HepG2 (cell line): ENCODE results near the gene COPS6. TPM values are rescaled to one million over a fixed set of nuclear protein-coding genes. Genes with fewer than 3 reads are reported as not detected.

Source experiments
- CHD2 ChIP-seq: IDR thresholded peaks from 2 replicates; pipeline ENCODE4 v1.6.1; 2011; ENCODE audit warnings: low read depth, low read length, improper control_type of control experiment
- ELF4 ChIP-seq: sonication (generic); formaldehyde crosslinking; IDR thresholded peaks from 2 replicates; pipeline ENCODE4 v1.5.0; 2020; ENCODE audit warnings: missing genetic modification reagents, mild to moderate bottlenecking, moderate library complexity, borderline replicate concordance
- EP300 ChIP-seq, 3 experiments: sonication (generic) in 1 of 3; formaldehyde crosslinking in 1 of 3; IDR thresholded peaks; 2 replicates each; pipeline versions ENCODE4 v1.5.1 to v1.6.1; 2011 to 2020; ENCODE audit warnings: low read depth in 2 of 3, low read length in 2 of 3, borderline replicate concordance in 1 of 3, improper control_type of control experiment in 1 of 3, mild to moderate bottlenecking in 1 of 3, missing genetic modification reagents in 1 of 3, moderate library complexity in 1 of 3
- ESRRA ChIP-seq: sonication (generic); formaldehyde crosslinking; IDR thresholded peaks from 2 replicates; pipeline ENCODE4 v1.5.1; 2020; ENCODE audit warnings: mild to moderate bottlenecking, low read depth, missing genetic modification reagents
- MED8 ChIP-seq: sonication (generic); formaldehyde crosslinking; IDR thresholded peaks from 2 replicates; pipeline ENCODE4 v1.8.1; 2023; ENCODE audit warnings: mild to moderate bottlenecking, missing genetic modification reagents; ENCODE audit not compliant: insufficient replicate concordance
- NCOA1 ChIP-seq: sonication (generic); formaldehyde crosslinking; IDR thresholded peaks from 2 replicates; pipeline ENCODE4 v1.9.0; 2021; ENCODE audit warnings: missing genetic modification reagents
- PAX8 ChIP-seq: sonication (generic); formaldehyde crosslinking; IDR thresholded peaks from 2 replicates; pipeline ENCODE4 v1.8.0; 2022; ENCODE audit warnings: mild to moderate bottlenecking, missing genetic modification reagents, borderline replicate concordance
- PCBP1 ChIP-seq: fragments of 200-400 bp; formaldehyde crosslinking; IDR thresholded peaks from 2 replicates; pipeline ENCODE4 v1.6.1; 2017; ENCODE audit warnings: mild to moderate bottlenecking, low read depth, low read length, borderline replicate concordance
- ZNF274 ChIP-seq: sonication (generic); formaldehyde crosslinking; IDR thresholded peaks from 2 replicates; pipeline ENCODE4 v1.5.1; 2020; ENCODE audit warnings: mild to moderate bottlenecking, missing genetic modification reagents
- ZNF30 ChIP-seq: sonication (generic); formaldehyde crosslinking; IDR thresholded peaks from 2 replicates; pipeline ENCODE4 v1.5.0; 2020; ENCODE audit warnings: mild to moderate bottlenecking, missing genetic modification reagents
- ZNF343 ChIP-seq: sonication (generic); formaldehyde crosslinking; IDR thresholded peaks from 2 replicates; pipeline ENCODE4 v1.4.0; 2020; ENCODE audit warnings: mild to moderate bottlenecking, missing genetic modification reagents
- ZNF431 ChIP-seq: sonication (generic); formaldehyde crosslinking; IDR thresholded peaks from 2 replicates; pipeline ENCODE4 v1.9.0; 2022; ENCODE audit warnings: missing genetic modification reagents, low read depth, mild to moderate bottlenecking, borderline replicate concordance
- ZNF790 ChIP-seq: sonication (generic); formaldehyde crosslinking; IDR thresholded peaks from 2 replicates; pipeline ENCODE4 v1.8.0; 2022; ENCODE audit warnings: missing genetic modification reagents, mild to moderate bottlenecking, borderline replicate concordance
- ZSCAN20 ChIP-seq: sonication (generic); formaldehyde crosslinking; IDR thresholded peaks from 2 replicates; pipeline ENCODE4 v1.4.0; 2020; ENCODE audit warnings: missing genetic modification reagents, mild to moderate bottlenecking, borderline replicate concordance
- polyA plus RNA-seq, 8 experiments: library from polyadenylated mRNA; depleted of rRNA in 3 of 8; stranded (reverse) in 7 of 8; unstranded in 1 of 8; fragments of >200 nt; fragmentation: Illumina TruSeq in 4 of 8; extraction: Trizol in 4 of 8; gene quantifications; 2 replicates each; pipeline versions ENCODE4 v1.2.1 to v1.2.3, GENCODE V29; 2011 to 2016; ENCODE audit warnings: low read depth in 4 of 8, missing spikeins in 1 of 8, mixed read lengths in 1 of 8; ENCODE audit not compliant: insufficient read depth in 1 of 8
- total RNA-seq, 5 experiments: library from RNA; depleted of rRNA; stranded (reverse); fragments of >200 nt; fragmentation: Illumina TruSeq; extraction: Trizol; gene quantifications; 2 replicates each; pipeline ENCODE4 v1.2.3, GENCODE V29; 2016; ENCODE audit warnings: low read depth in 1 of 5
- TF ChIP-seq, protein P1 (sequence below): sonication (generic); formaldehyde crosslinking; IDR thresholded peaks from 2 replicates; pipeline ENCODE4 v1.4.0; 2020; ENCODE audit warnings: missing genetic modification reagents
- TF ChIP-seq, protein P2 (sequence below): sonication (generic); formaldehyde crosslinking; IDR thresholded peaks from 2 replicates; pipeline ENCODE4 v1.8.0; 2022; ENCODE audit warnings: missing genetic modification reagents, mild to moderate bottlenecking, borderline replicate concordance
- TF ChIP-seq, protein P3 (sequence below): sonication (generic); formaldehyde crosslinking; IDR thresholded peaks from 2 replicates; pipeline ENCODE4 v1.5.0; 2020; ENCODE audit warnings: missing genetic modification reagents
- TF ChIP-seq, protein P4 (sequence below): sonication (generic); formaldehyde crosslinking; IDR thresholded peaks from 2 replicates; pipeline ENCODE4 v1.8.0; 2023; ENCODE audit warnings: mild to moderate bottlenecking, missing genetic modification reagents
- TF ChIP-seq, protein P5 (sequence below): IDR thresholded peaks from 2 replicates; pipeline ENCODE4 v1.6.1; 2016; ENCODE audit warnings: low read depth, borderline replicate concordance
- TF ChIP-seq, protein P6 (sequence below): conservative IDR thresholded peaks from 2 replicates; pipeline ENCODE4 v1.6.1; 2018; ENCODE audit warnings: missing genetic modification reagents

COPS6 gene
- total and polyA plus RNA-seq, 2 of the 13 experiments (the other 11 are each of a cell fraction or from before 2014, with no cell fraction given) = 33.4 to 117 TPM

DNA sequence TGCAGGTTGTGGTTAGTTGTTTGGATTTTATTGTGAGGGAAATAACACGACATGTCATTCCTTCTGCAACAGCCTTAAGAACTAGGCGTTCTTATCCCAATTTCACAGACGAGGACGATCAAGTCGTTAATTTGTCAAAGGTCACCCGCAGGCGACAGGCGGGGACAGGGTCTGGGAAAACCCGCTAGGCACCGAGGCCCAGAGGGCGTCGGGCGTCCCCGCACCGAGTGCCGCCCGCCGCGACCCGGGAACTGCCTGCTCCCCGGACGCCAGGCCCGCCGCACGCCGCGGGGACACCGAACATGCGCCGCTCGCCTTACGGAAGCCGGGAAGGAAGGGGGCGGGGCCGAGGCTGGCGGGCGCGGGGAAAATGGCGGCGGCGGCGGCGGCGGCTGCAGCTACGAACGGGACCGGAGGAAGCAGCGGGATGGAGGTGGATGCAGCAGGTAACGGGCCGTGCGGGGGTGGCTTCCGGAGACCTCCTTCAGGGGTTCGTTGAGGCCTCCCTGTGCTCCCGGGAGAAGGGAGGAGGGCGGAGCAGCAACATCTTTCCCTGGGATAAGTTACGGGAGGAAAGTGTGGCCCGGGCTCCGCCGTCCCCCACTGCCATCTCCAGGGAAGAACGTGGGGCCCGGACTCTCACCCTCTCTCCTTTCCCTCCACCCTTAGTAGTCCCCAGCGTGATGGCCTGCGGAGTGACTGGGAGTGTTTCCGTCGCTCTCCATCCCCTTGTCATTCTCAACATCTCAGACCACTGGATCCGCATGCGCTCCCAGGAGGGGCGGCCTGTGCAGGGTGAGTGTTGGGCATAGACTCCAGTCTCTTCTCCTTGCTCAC lies at the start of gene COPS6 (continued):
- TF ChIP-seq, protein P1, sequence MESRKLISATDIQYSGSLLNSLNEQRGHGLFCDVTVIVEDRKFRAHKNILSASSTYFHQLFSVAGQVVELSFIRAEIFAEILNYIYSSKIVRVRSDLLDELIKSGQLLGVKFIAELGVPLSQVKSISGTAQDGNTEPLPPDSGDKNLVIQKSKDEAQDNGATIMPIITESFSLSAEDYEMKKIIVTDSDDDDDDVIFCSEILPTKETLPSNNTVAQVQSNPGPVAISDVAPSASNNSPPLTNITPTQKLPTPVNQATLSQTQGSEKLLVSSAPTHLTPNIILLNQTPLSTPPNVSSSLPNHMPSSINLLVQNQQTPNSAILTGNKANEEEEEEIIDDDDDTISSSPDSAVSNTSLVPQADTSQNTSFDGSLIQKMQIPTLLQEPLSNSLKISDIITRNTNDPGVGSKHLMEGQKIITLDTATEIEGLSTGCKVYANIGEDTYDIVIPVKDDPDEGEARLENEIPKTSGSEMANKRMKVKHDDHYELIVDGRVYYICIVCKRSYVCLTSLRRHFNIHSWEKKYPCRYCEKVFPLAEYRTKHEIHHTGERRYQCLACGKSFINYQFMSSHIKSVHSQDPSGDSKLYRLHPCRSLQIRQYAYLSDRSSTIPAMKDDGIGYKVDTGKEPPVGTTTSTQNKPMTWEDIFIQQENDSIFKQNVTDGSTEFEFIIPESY (CRISPR knock-in tag) = peak; percentile 33; the same call in 1 of the 2 replicates
- TF ChIP-seq ZSCAN20 (CRISPR knock-in tag) (peak; percentile 90; the same call in 1 of the 2 replicates), ZNF274 (CRISPR knock-in tag) (peak; percentile 98), EP300 (IDR thresholded peaks at IDR 0.05; ENCODE audit: low read depth in 2 of 2, low read length in 2 of 2) (no peak), EP300 (CRISPR knock-in tag; IDR thresholded peaks at IDR 0.05; ENCODE audit: borderline replicate concordance) (peak; percentile 46; the same call in 1 of the 2 replicates), CHD2 (no peak), ZNF343 (CRISPR knock-in tag) (0 out of 2 replicates have a peak, but pooled peaks have one; percentile 76), NCOA1 (CRISPR knock-in tag) (peak; percentile 79; the same call in 1 of the 2 replicates), ZNF790 (CRISPR knock-in tag) (peak; percentile 48; the same call in 1 of the 2 replicates), ZNF30 (peak; percentile 90; the same call in 1 of the 2 replicates), PAX8 (peak; percentile 66; the same call in 1 of the 2 replicates), ESRRA (peak; percentile 82), ZNF431 (CRISPR knock-in tag) (peak; percentile 94; the same call in 1 of the 2 replicates), ELF4 (no peak), MED8 (CRISPR knock-in tag) (peak; percentile 95), PCBP1 (no peak)
- TF ChIP-seq, protein P2, sequence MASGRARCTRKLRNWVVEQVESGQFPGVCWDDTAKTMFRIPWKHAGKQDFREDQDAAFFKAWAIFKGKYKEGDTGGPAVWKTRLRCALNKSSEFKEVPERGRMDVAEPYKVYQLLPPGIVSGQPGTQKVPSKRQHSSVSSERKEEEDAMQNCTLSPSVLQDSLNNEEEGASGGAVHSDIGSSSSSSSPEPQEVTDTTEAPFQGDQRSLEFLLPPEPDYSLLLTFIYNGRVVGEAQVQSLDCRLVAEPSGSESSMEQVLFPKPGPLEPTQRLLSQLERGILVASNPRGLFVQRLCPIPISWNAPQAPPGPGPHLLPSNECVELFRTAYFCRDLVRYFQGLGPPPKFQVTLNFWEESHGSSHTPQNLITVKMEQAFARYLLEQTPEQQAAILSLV (CRISPR knock-in tag) = peak; percentile 98; the same call in 1 of the 2 replicates
- TF ChIP-seq, protein P3, sequence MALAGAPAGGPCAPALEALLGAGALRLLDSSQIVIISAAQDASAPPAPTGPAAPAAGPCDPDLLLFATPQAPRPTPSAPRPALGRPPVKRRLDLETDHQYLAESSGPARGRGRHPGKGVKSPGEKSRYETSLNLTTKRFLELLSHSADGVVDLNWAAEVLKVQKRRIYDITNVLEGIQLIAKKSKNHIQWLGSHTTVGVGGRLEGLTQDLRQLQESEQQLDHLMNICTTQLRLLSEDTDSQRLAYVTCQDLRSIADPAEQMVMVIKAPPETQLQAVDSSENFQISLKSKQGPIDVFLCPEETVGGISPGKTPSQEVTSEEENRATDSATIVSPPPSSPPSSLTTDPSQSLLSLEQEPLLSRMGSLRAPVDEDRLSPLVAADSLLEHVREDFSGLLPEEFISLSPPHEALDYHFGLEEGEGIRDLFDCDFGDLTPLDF (CRISPR knock-in tag) = peak; percentile 87
- TF ChIP-seq, protein P4, sequence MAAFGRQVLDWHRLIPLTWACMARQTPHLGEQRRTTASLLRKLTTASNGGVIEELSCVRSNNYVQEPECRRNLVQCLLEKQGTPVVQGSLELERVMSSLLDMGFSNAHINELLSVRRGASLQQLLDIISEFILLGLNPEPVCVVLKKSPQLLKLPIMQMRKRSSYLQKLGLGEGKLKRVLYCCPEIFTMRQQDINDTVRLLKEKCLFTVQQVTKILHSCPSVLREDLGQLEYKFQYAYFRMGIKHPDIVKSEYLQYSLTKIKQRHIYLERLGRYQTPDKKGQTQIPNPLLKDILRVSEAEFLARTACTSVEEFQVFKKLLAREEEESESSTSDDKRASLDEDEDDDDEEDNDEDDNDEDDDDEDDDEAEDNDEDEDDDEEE = no peak; the same call in 1 of the 2 replicates
- TF ChIP-seq, protein P5, sequence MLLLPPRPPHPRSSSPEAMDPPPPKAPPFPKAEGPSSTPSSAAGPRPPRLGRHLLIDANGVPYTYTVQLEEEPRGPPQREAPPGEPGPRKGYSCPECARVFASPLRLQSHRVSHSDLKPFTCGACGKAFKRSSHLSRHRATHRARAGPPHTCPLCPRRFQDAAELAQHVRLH (CRISPR knock-in tag) = peak; percentile 96
- TF ChIP-seq, protein P6, sequence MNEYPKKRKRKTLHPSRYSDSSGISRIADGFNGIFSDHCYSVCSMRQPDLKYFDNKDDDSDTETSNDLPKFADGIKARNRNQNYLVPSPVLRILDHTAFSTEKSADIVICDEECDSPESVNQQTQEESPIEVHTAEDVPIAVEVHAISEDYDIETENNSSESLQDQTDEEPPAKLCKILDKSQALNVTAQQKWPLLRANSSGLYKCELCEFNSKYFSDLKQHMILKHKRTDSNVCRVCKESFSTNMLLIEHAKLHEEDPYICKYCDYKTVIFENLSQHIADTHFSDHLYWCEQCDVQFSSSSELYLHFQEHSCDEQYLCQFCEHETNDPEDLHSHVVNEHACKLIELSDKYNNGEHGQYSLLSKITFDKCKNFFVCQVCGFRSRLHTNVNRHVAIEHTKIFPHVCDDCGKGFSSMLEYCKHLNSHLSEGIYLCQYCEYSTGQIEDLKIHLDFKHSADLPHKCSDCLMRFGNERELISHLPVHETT = peak; percentile 98
